Fibroblast of mammary gland (primary cell): ENCODE results near the gene CASZ1.

Experiments used
- DNase-seq: peaks from one replicate; pipeline ENCODE4 v3.0.0-alpha.2; 2010; ENCODE audit warnings: low read depth
- H3K4me3 ChIP-seq: 2 replicates; pipeline ENCODE4 v1.5.1; 2011; ENCODE audit warnings: low read depth, mild to moderate bottlenecking, low read length, moderate library complexity; ENCODE audit not compliant: control insufficient read depth
- TF ChIP-seq, protein P1 (sequence below): conservative IDR thresholded peaks from 2 replicates; pipeline ENCODE4 v1.5.1; 2011; ENCODE audit warnings: low read depth, low read length, inconsistent platforms; ENCODE audit not compliant: control insufficient read depth, insufficient read depth

CASZ1 gene

DNA sequence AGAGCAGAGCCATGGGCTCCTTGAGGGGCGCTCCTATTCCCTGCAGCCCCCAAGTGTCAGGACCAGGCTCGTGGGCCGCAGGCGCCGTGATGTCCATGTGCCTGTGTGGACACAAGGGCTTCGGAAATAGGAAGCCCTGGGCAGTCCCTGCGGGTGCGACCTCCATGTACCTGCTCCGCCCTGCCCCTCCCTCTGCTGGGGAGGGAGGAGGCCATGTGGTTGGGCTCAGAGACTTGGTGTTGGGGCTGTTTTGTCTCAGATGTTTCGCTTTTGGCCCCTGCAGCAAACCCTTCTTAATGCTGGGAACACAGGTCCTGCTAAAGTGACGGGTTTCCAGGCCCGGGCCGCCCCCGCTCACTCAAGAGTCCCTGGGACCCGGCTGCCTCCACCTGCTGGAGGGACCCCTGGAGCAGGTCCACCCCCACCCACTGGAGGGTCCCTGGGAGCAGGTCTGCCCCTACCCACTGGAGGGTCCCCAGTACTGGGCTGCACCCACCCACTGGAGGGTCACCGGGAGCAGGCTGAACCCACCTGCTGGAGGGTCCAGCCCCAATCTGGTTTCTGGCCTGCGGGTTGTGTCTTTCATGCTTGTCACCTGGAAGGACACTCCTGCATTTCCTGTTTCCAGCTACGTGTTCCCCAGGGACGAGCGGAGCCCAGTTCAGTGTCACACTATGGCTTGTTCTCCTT lies 165.2 kb downstream of the CASZ1 start:
- H3K4me3 ChIP-seq, result no peak overlapping the region
- TF ChIP-seq, protein P1, sequence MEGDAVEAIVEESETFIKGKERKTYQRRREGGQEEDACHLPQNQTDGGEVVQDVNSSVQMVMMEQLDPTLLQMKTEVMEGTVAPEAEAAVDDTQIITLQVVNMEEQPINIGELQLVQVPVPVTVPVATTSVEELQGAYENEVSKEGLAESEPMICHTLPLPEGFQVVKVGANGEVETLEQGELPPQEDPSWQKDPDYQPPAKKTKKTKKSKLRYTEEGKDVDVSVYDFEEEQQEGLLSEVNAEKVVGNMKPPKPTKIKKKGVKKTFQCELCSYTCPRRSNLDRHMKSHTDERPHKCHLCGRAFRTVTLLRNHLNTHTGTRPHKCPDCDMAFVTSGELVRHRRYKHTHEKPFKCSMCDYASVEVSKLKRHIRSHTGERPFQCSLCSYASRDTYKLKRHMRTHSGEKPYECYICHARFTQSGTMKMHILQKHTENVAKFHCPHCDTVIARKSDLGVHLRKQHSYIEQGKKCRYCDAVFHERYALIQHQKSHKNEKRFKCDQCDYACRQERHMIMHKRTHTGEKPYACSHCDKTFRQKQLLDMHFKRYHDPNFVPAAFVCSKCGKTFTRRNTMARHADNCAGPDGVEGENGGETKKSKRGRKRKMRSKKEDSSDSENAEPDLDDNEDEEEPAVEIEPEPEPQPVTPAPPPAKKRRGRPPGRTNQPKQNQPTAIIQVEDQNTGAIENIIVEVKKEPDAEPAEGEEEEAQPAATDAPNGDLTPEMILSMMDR, result no peak
- no peak for DNase-seq

DNA sequence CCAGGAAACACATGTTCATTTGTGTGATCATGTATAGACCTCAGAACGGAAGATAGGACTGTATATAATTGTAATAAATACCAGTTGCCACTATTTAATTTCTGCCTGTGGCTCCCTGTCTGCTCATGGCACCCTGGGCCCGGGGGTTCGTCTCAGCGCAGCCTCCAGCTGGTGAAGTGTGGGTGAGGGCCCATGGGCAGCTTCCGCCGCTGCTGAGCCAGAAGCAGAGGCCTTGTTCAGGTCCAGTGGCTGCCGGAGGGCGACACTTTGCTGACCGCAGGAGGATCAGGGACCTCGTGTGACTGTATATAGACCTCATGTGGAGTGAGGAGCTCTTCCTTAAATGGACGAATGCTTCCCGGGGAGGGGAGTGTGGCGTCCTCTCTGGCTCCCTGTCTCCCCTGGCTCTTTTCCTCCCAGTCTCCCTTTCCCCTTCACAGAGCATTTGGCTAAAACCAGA lies 165.8 kb downstream of the CASZ1 start:
- DNase-seq, result no peak
- no peak overlapping the region for H3K4me3 ChIP-seq
- TF ChIP-seq, protein P1, result no peak

DNA sequence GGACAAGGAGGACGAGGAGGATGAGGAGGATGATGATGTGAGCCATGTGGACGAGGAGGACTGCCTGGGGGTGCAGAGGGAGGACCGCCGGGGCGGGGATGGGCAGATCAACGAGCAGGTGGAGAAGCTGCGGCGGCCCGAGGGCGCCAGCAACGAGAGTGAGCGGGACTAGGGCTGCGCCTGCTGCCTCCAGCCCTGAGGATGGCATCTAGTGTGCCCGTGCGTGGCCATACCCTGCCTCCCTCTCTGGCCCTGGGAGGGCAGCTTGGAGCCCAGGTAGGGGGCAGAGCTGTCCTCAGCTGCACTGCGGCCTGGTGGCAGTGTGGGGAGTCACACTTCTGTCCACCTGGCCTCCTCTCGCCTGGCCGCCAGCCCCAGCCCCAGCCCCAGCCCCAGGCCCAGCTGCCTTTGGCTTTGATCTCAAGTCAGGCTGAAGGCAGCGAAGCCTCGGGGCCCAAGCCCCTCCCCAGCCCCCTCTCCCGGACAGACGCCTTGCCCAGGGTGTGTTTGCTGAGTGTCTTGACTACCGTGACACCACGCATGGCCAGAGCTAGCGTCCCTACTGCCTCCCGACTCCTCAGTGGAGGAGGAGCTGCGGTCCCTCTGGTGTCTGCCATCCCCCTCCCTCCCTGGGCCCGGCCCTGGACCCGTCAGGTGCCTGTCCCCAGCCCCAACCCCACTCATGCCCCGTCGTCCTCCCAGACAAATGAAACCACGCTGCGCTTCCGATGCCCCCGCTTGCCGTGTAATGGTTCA lies 166.5 kb downstream of the CASZ1 start:
- TF ChIP-seq, protein P1, result no peak
- no peak overlapping the region for H3K4me3 ChIP-seq
- DNase-seq, result no peak

DNA sequence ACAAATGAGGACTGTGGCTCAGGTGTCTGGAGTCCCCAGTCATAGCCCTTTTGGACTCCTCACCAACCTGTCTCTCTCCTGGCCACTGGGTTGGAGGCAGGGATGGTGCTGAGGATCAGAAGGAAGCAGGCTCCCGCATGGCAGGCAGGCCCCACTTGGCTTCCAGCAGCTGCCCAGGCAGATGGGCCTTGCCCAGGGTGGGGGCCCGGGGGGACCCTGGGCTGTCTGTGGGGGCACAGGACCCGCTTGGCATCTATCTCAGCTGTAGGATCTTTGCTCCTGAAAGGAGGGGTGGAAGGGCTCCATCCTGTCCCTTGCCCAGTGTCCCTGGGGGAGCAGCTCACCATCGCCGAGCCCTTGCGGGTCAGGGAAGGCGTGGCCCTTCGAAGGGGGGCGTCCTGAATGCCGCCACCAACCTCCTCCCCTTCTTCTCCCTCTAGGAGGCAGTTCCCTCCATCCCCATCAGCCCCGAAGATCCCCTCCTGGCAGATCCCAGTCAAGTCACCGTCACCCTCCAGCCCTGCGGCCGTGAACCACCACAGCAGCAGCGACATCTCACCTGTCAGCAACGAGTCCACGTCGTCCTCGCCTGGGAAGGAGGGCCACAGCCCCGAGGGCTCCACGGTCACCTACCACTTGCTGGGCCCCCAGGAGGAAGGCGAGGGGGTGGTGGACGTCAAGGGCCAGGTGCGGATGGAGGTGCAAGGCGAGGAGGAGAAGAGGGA lies 167.2 kb downstream of the CASZ1 start:
- DNase-seq, result no peak
- H3K4me3 ChIP-seq, result no peak overlapping the region
- TF ChIP-seq, protein P1, result no peak

DNA sequence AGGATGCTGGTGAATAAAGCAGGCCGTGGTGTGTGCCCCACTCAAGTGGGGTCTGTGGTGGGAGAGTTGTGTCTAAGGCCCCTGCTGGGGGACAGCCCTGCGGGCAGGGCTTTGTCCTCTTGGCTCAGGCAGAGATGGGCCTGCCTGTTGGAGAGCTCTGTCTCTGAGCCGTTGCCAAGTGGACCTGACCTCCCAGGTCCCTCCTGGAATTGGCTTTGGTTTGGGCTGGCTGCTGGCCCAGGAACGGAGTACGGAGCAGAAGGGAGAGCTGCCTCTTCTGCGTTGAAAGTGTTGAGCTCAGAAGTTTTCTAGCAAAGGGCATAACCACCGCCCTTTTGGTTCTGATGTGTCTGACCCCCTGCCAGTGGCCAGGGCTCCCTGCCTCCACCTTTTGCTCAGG lies 167.8 kb downstream of the CASZ1 start:
- H3K4me3 ChIP-seq, result no peak overlapping the region
- TF ChIP-seq, protein P1, result no peak
- DNase-seq, result peak; percentile 18

DNA sequence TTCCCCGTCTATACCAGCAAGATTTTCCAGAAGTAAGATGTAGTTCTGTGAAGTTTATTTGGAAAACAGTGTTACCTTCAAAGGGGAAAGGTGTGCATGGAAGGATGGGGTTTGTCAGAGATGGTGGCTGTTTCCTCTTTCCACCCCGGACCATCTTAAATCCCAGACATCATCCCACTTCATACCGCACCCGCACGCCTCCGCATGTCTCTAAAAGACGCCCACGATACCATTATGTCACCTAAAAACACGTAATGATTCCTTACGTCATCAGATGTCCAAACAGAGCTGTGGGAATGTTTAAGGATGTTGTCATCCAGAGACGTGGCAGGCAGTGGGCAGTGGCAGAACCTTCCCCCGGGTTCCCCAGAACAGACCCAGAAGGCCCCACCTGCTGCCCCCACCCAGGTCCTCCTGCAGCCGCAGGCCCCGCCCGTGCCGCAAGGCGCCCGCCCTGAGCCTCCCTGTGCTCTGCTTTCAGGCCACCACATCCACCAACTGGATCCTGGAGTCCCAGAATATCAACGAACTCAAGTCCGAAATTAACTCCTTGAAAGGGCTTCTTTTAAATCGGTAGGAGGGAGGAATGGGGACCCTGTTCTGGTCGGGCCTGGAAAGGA lies 169.5 kb downstream of the CASZ1 start:
- DNase-seq, result peak; percentile 16
- H3K4me3 ChIP-seq, result no peak overlapping the region
- TF ChIP-seq, protein P1, result no peak
